GM12801 (cell line): ENCODE results near the gene NAA16.

Experiments
- CTCF ChIP-seq: IDR thresholded peaks from one replicate; pipeline ENCODE4 v1.5.1; 2011; ENCODE audit warnings: control low read depth; ENCODE audit not compliant: insufficient read length; ENCODE audit errors: extremely low read depth

NAA16 gene

DNA sequence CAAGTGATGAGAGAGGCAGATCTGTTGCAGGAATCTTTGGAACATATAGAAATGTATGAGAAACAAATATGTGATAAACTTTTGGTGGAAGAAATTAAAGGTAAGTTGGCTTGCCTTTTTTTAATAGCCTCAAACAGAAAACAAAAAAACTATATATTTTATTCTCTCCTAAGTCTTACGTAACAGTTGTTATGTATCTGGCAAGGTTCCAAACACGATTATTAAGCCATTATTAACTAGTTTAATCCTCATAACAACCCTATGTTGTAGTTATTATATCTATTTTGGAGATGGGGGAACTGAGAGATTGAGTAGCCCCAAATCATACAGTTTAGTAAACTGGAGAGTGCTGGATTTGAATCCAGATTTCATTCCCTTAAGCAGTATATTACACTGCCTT is 14.7 kb downstream of the NAA16 start:
- no peak for TF ChIP-seq CTCF

- no peak for TF ChIP-seq CTCF
Measured at GRCh38 chr13:41326661-41327060, 15.6 kb downstream of the NAA16 start.

DNA sequence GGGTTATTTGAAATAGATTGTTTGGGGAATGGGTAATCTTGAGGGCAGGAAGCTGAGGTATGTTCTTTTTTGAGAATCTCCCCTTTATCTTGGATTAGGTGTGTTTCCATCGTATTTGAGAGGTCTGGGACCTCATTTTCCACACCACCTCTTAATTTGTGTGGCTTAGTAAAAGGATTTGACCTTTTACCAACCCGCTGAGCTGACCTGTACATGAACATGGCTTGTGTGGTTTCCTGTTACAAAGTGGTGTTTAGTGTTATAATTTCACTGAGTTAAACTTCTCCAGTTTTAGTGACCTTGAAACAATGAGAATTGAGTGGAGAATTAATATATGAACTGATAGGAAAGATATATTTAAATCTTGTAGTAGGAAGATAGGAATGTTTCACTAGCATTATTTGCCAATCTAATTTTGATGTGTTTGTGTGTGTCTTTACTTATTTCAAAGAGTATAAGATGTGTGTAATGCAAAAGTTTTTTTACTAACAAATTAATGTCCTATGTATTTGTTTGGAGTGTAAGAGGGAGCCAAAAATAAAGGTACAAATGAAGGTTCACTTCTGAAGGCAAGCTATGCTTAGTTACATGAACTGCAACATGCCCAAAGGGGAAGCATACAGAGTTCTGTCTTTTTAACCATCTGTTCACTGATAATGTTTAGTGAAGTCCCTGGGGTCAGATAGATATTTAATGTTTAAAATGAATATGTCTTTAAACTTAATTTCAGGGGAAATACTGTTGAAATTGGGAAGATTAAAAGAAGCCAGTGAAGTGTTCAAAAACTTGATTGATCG is 17.1 kb downstream of the NAA16 start:
- TF ChIP-seq CTCF = no peak

DNA sequence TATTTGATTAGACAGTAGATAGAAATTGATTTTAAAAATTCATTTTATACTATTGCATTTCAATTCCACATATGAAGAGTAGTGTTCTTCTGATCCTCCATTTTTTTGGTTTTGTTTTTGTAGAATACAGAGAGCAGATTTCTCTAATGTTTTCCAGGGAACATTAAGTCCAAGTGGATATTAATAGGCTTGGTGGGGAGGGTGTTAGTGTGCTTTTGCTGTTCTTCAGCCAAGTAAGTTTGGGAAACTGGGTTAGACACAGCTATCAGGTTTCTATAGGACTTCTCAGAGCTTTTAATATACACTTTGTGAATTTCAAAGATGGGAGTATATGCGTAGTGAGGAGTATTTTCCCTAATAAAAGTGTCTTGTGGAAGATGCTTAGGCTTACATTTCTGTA is 21.8 kb downstream of the NAA16 start:
- TF ChIP-seq CTCF = no peak

- TF ChIP-seq CTCF = no peak
Measured at GRCh38 chr13:41334810-41335209, 23.7 kb downstream of the NAA16 start.

DNA sequence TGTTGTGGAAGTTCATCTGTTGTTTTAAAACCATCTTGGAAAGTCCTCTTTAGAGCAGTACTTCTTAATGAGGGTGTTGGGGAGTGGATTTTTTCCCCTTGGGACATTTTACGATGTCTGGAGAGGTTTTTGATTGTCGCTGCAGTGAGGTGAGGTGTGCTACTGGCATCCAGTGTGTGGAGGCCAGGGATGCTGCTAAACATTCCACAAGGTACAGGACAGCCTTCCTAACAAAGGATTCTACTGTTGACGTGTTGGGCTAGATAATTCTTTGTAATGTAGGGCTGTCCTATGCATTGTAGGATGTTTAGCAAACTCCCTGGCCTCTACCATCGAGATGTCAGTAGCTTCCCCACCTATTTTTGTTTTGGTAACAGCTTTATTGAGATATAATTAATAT is 33.3 kb downstream of the NAA16 start:
- TF ChIP-seq CTCF = no peak

DNA sequence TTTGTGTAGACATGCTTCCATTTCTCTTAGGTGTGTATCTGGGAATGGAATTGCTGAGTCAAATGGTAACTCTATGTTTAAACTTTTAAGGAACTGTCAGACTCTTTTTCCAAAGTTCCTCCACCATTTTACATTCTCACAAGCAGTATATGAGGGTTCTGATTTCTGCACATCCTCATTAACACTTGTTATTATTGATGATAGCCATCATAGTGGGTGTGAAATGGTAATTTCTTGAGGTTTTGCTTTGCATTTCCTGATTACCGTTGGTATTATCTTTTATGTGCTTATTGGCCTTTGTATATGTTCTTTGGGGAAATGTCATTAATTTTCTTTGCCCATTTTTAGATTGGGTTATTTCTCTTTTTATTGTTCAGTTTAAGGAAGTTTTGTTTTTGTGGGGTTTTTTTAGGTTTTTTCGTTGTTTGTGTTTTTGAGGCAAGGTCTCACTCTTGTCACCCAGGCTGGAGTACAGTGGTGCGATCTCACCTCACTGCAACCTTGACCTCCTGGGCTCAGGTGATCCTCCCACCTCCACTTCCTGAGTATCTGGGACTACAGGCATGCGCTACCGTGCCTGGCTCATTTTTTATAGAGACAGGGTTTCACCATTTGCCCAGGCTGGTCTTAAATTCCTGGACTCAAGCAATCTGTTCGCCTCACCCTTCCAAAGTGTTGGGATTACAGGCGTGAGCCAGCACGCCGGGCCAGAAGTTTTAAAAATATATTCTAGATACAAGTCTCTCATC is 34.3 kb downstream of the NAA16 start:
- TF ChIP-seq CTCF = no peak
